Upper lobe of left lung (tissue), 4 donors: ENCODE data around the gene GJA3.

Experiments
- CTCF ChIP-seq, 6 experiments: fragments of 450-650 bp in 4 of 6; fragments of 200-600 bp in 2 of 6; sonication (generic) in 2 of 6; IDR thresholded peaks; one replicate each; pipeline ENCODE4 v1.5.1; 2016 to 2019; ENCODE audit warnings: antibody characterized with exemption in 6 of 6
- EP300 ChIP-seq, 4 donors: sonication (generic); formaldehyde crosslinking; IDR thresholded peaks; one replicate each; pipeline ENCODE4 v1.5.1; 2017; ENCODE audit warnings: antibody characterized with exemption in 4 of 4, control low read depth in 2 of 4
- POLR2A ChIP-seq, 4 donors: fragments of 450-650 bp; IDR thresholded peaks; one replicate each; pipeline ENCODE4 v1.5.1; 2016 to 2017; ENCODE audit warnings: antibody characterized with exemption in 4 of 4, mild to moderate bottlenecking in 2 of 4
- POLR2AphosphoS5 ChIP-seq, 2 donors: sonication (generic); formaldehyde crosslinking; IDR thresholded peaks; one replicate each; pipeline ENCODE4 v1.5.1; 2017; ENCODE audit warnings: antibody characterized with exemption in 2 of 2

GRCh38 chr13:20136781-20137703, 23.8 kb downstream of the GJA3 start:
- peak in 2 of 6 experiments; percentile 21 to 26 for TF ChIP-seq CTCF (IDR thresholded peaks at IDR 0.05)
- no peak for TF ChIP-seq POLR2A (IDR thresholded peaks at IDR 0.05)
- no peak for TF ChIP-seq POLR2AphosphoS5 (IDR thresholded peaks at IDR 0.05)
- TF ChIP-seq EP300 (IDR thresholded peaks at IDR 0.05) = no peak
